Measurements from ENCODE around the gene RHBG. TPM values are rescaled to one million over a fixed set of nuclear protein-coding genes. Genes with fewer than 3 reads are reported as not detected.

The RHBG gene
- total and polyA plus RNA-seq, 2 experiments from 2014 or later = 3.3 to 11.9 TPM

DNA sequence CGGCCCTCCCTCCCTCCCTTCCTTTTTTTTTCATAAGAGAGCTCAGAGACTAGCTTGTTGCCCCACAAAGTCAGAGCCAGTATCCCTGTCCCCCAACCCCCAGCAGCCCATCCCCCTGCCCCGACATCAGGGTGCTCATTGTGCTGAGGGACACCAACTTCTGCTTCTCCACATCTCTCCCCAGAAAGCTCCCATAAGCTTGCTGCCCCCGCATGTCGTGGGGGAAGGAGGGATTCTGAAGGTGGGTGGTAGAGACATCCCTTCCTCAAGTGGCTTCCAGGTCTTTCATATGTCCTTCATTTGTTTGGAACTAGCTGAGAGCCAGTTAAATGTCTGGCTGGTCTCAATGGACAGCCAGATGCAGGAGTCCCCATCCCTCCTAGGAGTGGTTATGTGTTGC lies 41.2 kb downstream of the RHBG start:
- Histone ChIP-seq H3K9me3 (ENCODE audit: low read depth) (no peaks in the 10 kb centered on the region), H3K4me3 (no peak overlapping the region), H3K4me2 (no peak overlapping the region), H2AFZ (no peak overlapping the region), H3K27ac (no peak overlapping the region), H3K4me1 (ENCODE audit: insufficient read depth) (no peaks in the 10 kb centered on the region), H4K20me1 (ENCODE audit: insufficient read depth, poor library complexity, severe bottlenecking) (no peaks in the 10 kb centered on the region), H3K36me3 (replicated peaks; ENCODE audit: insufficient read depth, low read depth) (no peaks in the 10 kb centered on the region), H3K79me2 (no peaks in the 10 kb centered on the region), H3K9me2 (replicated peaks; ENCODE audit: insufficient read depth) (no peaks in the 10 kb centered on the region), H3K27me3 (peaks cover 51% of the 10 kb centered on the region)
- no peak for DNase-seq (ENCODE audit: low spot score)
- 81% methylated on average over 3 of the region's 4 CpGs for WGBS (ENCODE audit: low lambda C conversion rate, missing lambda C conversion rate)
- TF ChIP-seq EZH2phosphoT487 (IDR thresholded peaks at IDR 0.05; ENCODE audit: low read depth, severe bottlenecking, unreplicated experiment) (no peak), EZH2 (IDR thresholded peaks at IDR 0.05; ENCODE audit: borderline replicate concordance) (no peak)
- TF ChIP-seq, protein P1, sequence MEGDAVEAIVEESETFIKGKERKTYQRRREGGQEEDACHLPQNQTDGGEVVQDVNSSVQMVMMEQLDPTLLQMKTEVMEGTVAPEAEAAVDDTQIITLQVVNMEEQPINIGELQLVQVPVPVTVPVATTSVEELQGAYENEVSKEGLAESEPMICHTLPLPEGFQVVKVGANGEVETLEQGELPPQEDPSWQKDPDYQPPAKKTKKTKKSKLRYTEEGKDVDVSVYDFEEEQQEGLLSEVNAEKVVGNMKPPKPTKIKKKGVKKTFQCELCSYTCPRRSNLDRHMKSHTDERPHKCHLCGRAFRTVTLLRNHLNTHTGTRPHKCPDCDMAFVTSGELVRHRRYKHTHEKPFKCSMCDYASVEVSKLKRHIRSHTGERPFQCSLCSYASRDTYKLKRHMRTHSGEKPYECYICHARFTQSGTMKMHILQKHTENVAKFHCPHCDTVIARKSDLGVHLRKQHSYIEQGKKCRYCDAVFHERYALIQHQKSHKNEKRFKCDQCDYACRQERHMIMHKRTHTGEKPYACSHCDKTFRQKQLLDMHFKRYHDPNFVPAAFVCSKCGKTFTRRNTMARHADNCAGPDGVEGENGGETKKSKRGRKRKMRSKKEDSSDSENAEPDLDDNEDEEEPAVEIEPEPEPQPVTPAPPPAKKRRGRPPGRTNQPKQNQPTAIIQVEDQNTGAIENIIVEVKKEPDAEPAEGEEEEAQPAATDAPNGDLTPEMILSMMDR (IDR thresholded peaks at IDR 0.05; ENCODE audit: poor library complexity) = no peak

DNA sequence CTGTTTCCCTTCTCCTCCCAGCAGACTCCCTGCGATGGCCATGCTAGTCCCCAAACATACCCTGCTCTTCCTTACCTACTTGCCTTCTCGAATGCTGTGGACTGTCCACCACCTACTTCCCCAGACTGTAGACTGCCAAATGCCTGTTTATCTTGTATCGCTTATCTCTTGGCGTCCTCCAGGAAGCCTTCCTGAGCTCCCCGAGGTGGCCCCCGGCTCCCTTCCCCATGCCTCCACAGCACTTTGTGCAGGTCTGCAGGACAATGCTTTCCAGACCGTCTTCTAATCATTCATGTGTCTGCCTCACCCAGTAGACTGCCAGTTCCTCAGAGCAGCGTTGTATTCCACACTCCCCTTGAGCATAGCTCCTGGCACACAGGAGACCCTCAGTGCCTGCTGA lies 41.7 kb downstream of the RHBG start:
- no peaks in the 10 kb centered on the region for H3K36me3 ChIP-seq (replicated peaks; ENCODE audit: insufficient read depth, low read depth)
- no peaks in the 10 kb centered on the region for H4K20me1 ChIP-seq (ENCODE audit: insufficient read depth, poor library complexity, severe bottlenecking)
- no peak overlapping the region for H3K27ac ChIP-seq
- no peaks in the 10 kb centered on the region for H3K9me2 ChIP-seq (replicated peaks; ENCODE audit: insufficient read depth)
- no peaks in the 10 kb centered on the region for H3K79me2 ChIP-seq
- TF ChIP-seq EZH2 (IDR thresholded peaks at IDR 0.05; ENCODE audit: borderline replicate concordance) (no peak), EZH2phosphoT487 (IDR thresholded peaks at IDR 0.05; ENCODE audit: low read depth, severe bottlenecking, unreplicated experiment) (no peak)
- TF ChIP-seq, protein P1 (IDR thresholded peaks at IDR 0.05; ENCODE audit: poor library complexity) = no peak
- H2AFZ ChIP-seq = no peak overlapping the region
- H3K27me3 ChIP-seq = peaks cover 51% of the 10 kb centered on the region
- H3K4me2 ChIP-seq = no peak overlapping the region
- WGBS (ENCODE audit: low lambda C conversion rate, missing lambda C conversion rate) = 84% methylated on average over 8 of the region's 8 CpGs
- H3K4me1 ChIP-seq (ENCODE audit: insufficient read depth) = no peaks in the 10 kb centered on the region
- DNase-seq (ENCODE audit: low spot score) = no peak
- no peak overlapping the region for H3K4me3 ChIP-seq
- H3K9me3 ChIP-seq (ENCODE audit: low read depth) = no peaks in the 10 kb centered on the region

DNA sequence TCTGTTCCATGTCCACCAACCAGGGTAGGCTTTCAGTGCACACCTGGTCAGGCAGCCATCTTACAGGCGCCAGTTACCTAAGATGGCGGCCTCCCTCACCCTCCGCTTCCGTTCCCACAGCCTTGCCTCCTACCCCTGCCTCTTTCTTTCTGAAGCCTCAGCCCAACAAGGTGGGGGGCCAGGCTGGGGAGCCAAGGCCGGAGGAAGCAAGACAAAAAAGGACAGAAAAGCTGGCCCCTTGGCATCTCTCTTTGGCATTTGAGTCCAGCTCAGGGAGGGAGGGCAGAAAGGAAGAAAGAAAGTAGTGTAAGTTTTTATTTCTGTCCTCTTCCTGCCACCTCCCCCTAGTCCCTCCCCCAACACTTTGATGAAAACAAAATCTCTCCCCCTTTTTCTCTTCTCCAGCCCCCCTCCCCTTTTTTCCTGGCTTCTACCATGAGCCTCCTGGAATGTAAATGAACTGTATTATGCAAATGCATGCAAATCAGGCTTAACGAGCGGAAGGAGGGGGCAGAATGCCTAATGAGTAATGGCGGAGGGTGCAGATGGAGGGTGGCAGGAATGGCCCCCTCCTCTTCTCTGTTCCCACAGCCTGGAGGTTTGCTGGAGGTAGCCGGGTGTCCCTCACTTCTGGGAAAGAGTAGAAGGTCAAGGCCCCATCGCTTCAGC lies 43.8 kb downstream of the RHBG start:
- no peak overlapping the region for H3K4me3 ChIP-seq
- no peak overlapping the region for H3K27ac ChIP-seq
- H3K79me2 ChIP-seq = no peaks in the 10 kb centered on the region
- peaks cover 59% of the 10 kb centered on the region for H3K27me3 ChIP-seq
- WGBS (ENCODE audit: low lambda C conversion rate, missing lambda C conversion rate) = 90% methylated on average over 10 of the region's 10 CpGs
- no peaks in the 10 kb centered on the region for H3K36me3 ChIP-seq (replicated peaks; ENCODE audit: insufficient read depth, low read depth)
- H3K9me2 ChIP-seq (replicated peaks; ENCODE audit: insufficient read depth) = no peaks in the 10 kb centered on the region
- no peaks in the 10 kb centered on the region for H3K9me3 ChIP-seq (ENCODE audit: low read depth)
- no peaks in the 10 kb centered on the region for H3K4me1 ChIP-seq (ENCODE audit: insufficient read depth)
- H3K4me2 ChIP-seq = no peak overlapping the region
- no peaks in the 10 kb centered on the region for H4K20me1 ChIP-seq (ENCODE audit: insufficient read depth, poor library complexity, severe bottlenecking)
- DNase-seq (ENCODE audit: low spot score) = no peak
- no peak overlapping the region for H2AFZ ChIP-seq
- TF ChIP-seq, protein P1 (IDR thresholded peaks at IDR 0.05; ENCODE audit: poor library complexity) = no peak
- TF ChIP-seq EZH2 (IDR thresholded peaks at IDR 0.05; ENCODE audit: borderline replicate concordance) = no peak
- no peak for TF ChIP-seq EZH2phosphoT487 (IDR thresholded peaks at IDR 0.05; ENCODE audit: low read depth, severe bottlenecking, unreplicated experiment)

All from hepatocyte (in vitro differentiated cells).